ENCODE measurements around the gene GBE1.

The GBE1 gene

GRCh38 chr3:81463781-81464180 is 297.7 kb downstream of the GBE1 start:
- Mint-ChIP-seq H3K36me3 (no peaks in the 10 kb centered on the region), H3K4me1 (no peaks in the 10 kb centered on the region), H3K9me3 (no peaks in the 10 kb centered on the region), H3K27me3 (no peaks in the 10 kb centered on the region), H3K4me3 (no peak overlapping the region), H3K27ac (no peak overlapping the region)
- no peak for ATAC-seq (replicated peaks)
- DNase-seq, result no peak

GRCh38 chr3:81462921-81463320 is 298.5 kb downstream of the GBE1 start:
- no peaks in the 10 kb centered on the region for H3K27me3 Mint-ChIP-seq
- no peak overlapping the region for H3K27ac Mint-ChIP-seq
- H3K4me3 Mint-ChIP-seq, result no peak overlapping the region
- H3K36me3 Mint-ChIP-seq, result no peaks in the 10 kb centered on the region
- ATAC-seq (replicated peaks) (no peak), DNase-seq (no peak)
- H3K9me3 Mint-ChIP-seq, result no peaks in the 10 kb centered on the region
- no peaks in the 10 kb centered on the region for H3K4me1 Mint-ChIP-seq

DNA sequence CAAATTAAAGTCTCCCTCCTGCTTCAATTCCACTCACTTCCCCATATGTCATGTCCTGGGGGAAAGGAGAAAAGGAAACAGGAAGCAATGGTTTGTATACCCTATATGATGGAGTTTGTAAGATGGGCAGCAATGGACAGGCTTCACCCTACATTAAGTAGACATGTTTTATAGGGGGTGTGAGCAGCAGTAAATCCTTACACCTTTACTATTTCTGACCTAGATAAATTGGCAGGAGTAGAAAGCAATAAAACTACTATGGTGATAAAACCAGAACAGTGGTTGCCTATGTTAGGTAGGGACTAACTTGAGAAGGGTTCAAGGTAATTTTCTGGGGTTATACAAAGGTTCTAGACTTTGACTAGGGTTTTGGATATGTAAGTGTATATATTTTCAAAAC is 301.7 kb downstream of the GBE1 start:
- Mint-ChIP-seq H3K4me1 (no peaks in the 10 kb centered on the region), H3K9me3 (no peaks in the 10 kb centered on the region)
- DNase-seq, result no peak

DNA sequence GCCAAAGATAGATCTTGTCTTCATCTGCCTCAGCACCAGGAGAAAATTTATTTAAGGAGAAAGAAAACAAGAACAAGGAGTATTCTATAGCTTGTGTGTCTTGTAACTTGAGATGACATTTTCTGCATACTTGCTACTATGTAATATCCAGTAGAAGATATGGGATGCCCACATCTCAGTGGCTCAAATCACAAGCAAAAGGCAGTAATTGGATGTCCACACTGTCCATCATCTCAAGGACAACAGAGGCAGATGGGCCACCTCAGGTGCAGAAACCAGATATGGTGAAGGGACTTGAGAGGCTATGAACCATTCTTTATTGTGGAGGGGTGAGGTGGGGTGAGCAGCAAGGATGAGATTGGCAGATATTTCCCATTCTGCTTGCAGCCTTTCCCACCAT is 309.0 kb downstream of the GBE1 start:
- Mint-ChIP-seq H3K4me3 (no peak overlapping the region), H3K36me3 (no peaks in the 10 kb centered on the region), H3K27me3 (peaks cover 0 to 3% of the 10 kb centered on the region in 2 donors), H3K4me1 (no peaks in the 10 kb centered on the region), H3K9me3 (no peaks in the 10 kb centered on the region), H3K27ac (no peak overlapping the region)
- no peak for DNase-seq
- no peak for ATAC-seq (replicated peaks)

More for the DNA sequence above, 301.7 kb downstream of the GBE1 start:
- Mint-ChIP-seq H3K27ac (no peak overlapping the region), H3K36me3 (no peaks in the 10 kb centered on the region), H3K27me3 (no peaks in the 10 kb centered on the region), H3K4me3 (no peak overlapping the region)
- peak in 1 of 2 donors; percentile 18 for ATAC-seq (replicated peaks)

DNA sequence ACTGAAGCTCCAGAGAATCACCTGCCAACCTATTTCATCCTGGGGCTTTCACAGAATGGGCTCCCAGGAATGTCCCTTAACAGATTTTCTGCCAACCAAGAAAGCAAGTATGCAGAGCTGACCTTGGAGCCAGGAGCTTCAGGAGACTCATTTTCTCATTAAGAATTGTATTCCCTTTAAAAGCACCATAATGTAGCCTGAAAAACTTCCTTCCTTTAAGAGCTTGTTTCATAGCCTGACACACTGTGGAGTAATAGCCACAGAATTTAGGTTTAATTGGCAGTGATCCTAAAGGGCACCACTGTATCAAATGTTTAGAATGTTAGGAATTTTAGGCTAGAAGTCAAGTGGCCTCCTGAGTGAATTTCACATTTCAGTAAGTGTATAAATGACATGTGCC is 309.8 kb downstream of the GBE1 start:
- Mint-ChIP-seq H3K4me1 (no peaks in the 10 kb centered on the region), H3K9me3 (no peaks in the 10 kb centered on the region), H3K36me3 (no peaks in the 10 kb centered on the region), H3K27me3 (peaks cover 0 to 3% of the 10 kb centered on the region in 2 donors), H3K27ac (no peak overlapping the region), H3K4me3 (no peak overlapping the region)
- ATAC-seq (replicated peaks) (no peak), DNase-seq (no peak)

- Mint-ChIP-seq H3K4me1 (no peaks in the 10 kb centered on the region), H3K27me3 (peaks cover 0 to 3% of the 10 kb centered on the region in 2 donors), H3K4me3 (no peak overlapping the region), H3K36me3 (no peaks in the 10 kb centered on the region), H3K27ac (no peak overlapping the region), H3K9me3 (no peaks in the 10 kb centered on the region)
- ATAC-seq (replicated peaks) (no peak), DNase-seq (no peak)
Observed at GRCh38 chr3:81451140-81451539, 310.3 kb downstream of the GBE1 start.

- H3K4me3 Mint-ChIP-seq, result no peak overlapping the region
- no peak for ATAC-seq (replicated peaks)
- no peak overlapping the region for H3K27ac Mint-ChIP-seq
- H3K9me3 Mint-ChIP-seq, result no peaks in the 10 kb centered on the region
- no peaks in the 10 kb centered on the region for H3K4me1 Mint-ChIP-seq
- no peaks in the 10 kb centered on the region for H3K36me3 Mint-ChIP-seq
- DNase-seq, result no peak
- H3K27me3 Mint-ChIP-seq, result peaks cover 0 to 3% of the 10 kb centered on the region in 2 donors
Observed at GRCh38 chr3:81446806-81447205, 314.6 kb downstream of the GBE1 start.

DNA sequence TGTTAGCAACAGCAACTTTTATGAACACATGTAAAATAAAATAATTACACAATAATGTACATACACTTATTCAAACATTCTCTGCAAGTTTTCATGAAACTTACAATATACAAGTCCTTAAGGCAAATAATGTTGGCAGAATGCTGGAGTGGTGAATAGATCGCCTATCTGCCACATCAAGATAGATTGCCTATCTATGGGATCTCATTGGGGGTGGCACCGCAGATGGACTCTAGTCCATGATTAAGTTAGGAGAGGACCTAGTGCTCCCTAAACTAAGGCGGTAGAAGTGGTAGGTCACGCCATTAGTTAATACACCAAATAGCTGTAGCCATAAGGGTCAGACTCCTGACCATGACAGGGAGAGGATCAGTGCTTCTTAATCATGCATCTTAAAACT is 315.7 kb downstream of the GBE1 start:
- no peaks in the 10 kb centered on the region for H3K36me3 Mint-ChIP-seq
- no peak overlapping the region for H3K27ac Mint-ChIP-seq
- DNase-seq, result no peak
- no peak overlapping the region for H3K4me3 Mint-ChIP-seq
- H3K4me1 Mint-ChIP-seq, result no peaks in the 10 kb centered on the region
- no peak for ATAC-seq (replicated peaks)
- no peaks in the 10 kb centered on the region for H3K9me3 Mint-ChIP-seq
- H3K27me3 Mint-ChIP-seq, result no peaks in the 10 kb centered on the region

- DNase-seq, result no peak
- Mint-ChIP-seq H3K27me3 (no peaks in the 10 kb centered on the region), H3K9me3 (no peaks in the 10 kb centered on the region)
Observed at GRCh38 chr3:81444817-81445460, 316.5 kb downstream of the GBE1 start.

DNA sequence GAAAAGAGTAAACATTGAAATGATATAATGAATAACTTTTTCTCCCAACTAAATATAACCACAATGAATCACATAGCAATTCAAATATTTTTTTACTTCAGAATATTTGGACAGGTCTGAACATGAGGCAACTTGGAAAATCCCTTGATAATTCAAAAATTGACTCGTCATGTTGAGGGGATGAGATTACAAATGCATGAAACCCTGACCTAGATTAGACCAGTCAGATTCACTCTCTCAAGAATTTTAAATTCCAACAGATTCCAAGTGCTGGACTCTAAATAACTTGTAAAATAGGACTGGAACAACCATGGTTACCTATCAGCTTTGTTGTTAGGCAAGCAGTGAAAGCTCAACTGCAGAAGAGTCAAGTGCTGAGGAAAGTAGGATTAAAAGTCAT is 317.5 kb downstream of the GBE1 start:
- Mint-ChIP-seq H3K4me1 (no peaks in the 10 kb centered on the region), H3K4me3 (no peak overlapping the region), H3K27ac (no peak overlapping the region), H3K9me3 (no peaks in the 10 kb centered on the region), H3K27me3 (no peaks in the 10 kb centered on the region), H3K36me3 (no peaks in the 10 kb centered on the region)
- ATAC-seq (replicated peaks) (no peak), DNase-seq (no peak)

More at GRCh38 chr3:81444817-81445460, 316.5 kb downstream of the GBE1 start:
- Mint-ChIP-seq H3K36me3 (no peaks in the 10 kb centered on the region), H3K4me3 (no peak overlapping the region), H3K27ac (no peak overlapping the region), H3K4me1 (no peaks in the 10 kb centered on the region)
- ATAC-seq (replicated peaks), result no peak

- no peak for ATAC-seq (replicated peaks)
- H3K36me3 Mint-ChIP-seq, result no peaks in the 10 kb centered on the region
Observed at GRCh38 chr3:81443457-81443782, 318.0 kb downstream of the GBE1 start.

GRCh38 chr3:81442758-81443456 is 318.5 kb downstream of the GBE1 start:
- H3K27ac Mint-ChIP-seq, result no peak overlapping the region
- no peak for DNase-seq
- H3K4me3 Mint-ChIP-seq, result no peak overlapping the region
- H3K36me3 Mint-ChIP-seq, result no peaks in the 10 kb centered on the region
- ATAC-seq (replicated peaks), result no peak
- H3K4me1 Mint-ChIP-seq, result no peaks in the 10 kb centered on the region
- H3K27me3 Mint-ChIP-seq, result no peaks in the 10 kb centered on the region
- H3K9me3 Mint-ChIP-seq, result no peaks in the 10 kb centered on the region

More at GRCh38 chr3:81443457-81443782, 318.0 kb downstream of the GBE1 start:
- DNase-seq, result no peak
- Mint-ChIP-seq H3K27me3 (no peaks in the 10 kb centered on the region), H3K9me3 (no peaks in the 10 kb centered on the region), H3K27ac (no peak overlapping the region), H3K4me3 (no peak overlapping the region), H3K4me1 (no peaks in the 10 kb centered on the region)

- no peaks in the 10 kb centered on the region for H3K9me3 Mint-ChIP-seq
- DNase-seq (no peak), ATAC-seq (replicated peaks) (no peak)
- no peaks in the 10 kb centered on the region for H3K36me3 Mint-ChIP-seq
- no peak overlapping the region for H3K27ac Mint-ChIP-seq
- H3K27me3 Mint-ChIP-seq, result no peaks in the 10 kb centered on the region
- no peak overlapping the region for H3K4me3 Mint-ChIP-seq
- H3K4me1 Mint-ChIP-seq, result no peaks in the 10 kb centered on the region
Observed at GRCh38 chr3:81440661-81441060, 320.8 kb downstream of the GBE1 start.

Data from stimulated activated naive B cell treated with anti-CD40 and anti-IgM and Interleukin-4, amounts not matched to agents 10 μg/mL and 1 μg/mL and 100 μg/mL, for 72 hours (primary cell).